ENCODE results near the gene TBC1D20. TPM values are rescaled to one million over a fixed set of nuclear protein-coding genes. Genes with fewer than 3 reads are reported as not detected.

The TBC1D20 gene
- total and polyA plus RNA-seq, 2 experiments from 2014 or later, result 4.8 to 15.0 TPM

DNA sequence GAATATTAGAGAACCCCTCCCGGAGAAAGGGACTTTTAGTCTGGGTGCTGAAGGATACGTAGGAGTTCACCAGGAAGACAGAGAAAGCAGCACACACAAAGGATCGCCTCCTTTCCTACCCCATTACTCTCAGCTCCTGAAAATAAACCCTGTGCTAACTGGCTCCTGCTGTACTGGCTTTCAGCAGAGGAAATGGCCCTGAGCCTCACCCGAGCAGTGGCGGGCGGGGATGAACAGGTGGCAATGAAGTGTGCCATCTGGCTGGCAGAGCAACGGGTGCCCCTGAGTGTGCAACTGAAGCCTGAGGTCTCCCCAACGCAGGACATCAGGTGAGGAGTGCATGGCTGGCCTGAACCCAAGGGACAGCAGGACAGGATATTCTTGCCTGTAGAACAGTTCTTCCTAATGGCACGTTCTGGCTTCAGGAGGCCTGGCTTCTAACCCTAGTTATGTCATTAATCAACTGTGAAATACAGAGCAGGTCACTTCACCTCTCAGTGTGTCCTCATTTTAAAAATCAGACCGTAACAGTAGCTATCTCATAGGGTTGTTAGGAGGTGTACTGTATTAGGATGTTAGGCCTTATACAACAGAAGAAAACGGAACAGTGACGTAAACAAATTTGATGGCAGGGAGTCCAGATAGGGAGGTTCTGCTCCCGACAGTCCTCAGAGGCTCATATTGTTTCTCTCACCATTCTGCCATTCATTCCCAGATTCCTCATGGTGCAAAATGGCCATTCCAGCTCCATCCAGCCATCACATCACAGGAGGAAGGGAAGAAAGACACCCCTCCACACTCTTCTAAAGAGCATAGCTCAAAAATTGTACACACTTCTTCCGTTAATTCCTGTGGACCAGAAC is 52.4 kb downstream of the TBC1D20 start:
- Mint-ChIP-seq H3K9me3 (peaks cover 9% of the 10 kb centered on the region), H3K27me3 (ENCODE audit: insufficient read depth, low read depth, poor library complexity) (peaks cover 5% of the 10 kb centered on the region), H3K27ac (peak overlapping the region; percentile 60; the same call in 1 of the 2 replicates), H3K4me1 (peaks cover 22% of the 10 kb centered on the region), H3K4me3 (peak overlapping the region; percentile 90), H3K36me3 (ENCODE audit: low read depth) (peaks cover 46% of the 10 kb centered on the region)
- DNase-seq (ENCODE audit: low spot score) (no peak), ATAC-seq (no peak)
- H3K9me2 ChIP-seq (ENCODE audit: insufficient read depth), result no peaks in the 10 kb centered on the region
- H3K4me2 ChIP-seq, result peak overlapping the region; percentile 99; the same call in 1 of the 2 replicates
- H3K79me2 ChIP-seq (replicated peaks; ENCODE audit: insufficient read depth), result peaks cover 58% of the 10 kb centered on the region
- H3K36me3 ChIP-seq (ENCODE audit: insufficient read depth), result peaks cover 25% of the 10 kb centered on the region
- H4K20me1 ChIP-seq (replicated peaks; ENCODE audit: insufficient read depth), result peaks cover 10% of the 10 kb centered on the region
- H2AFZ ChIP-seq, result no peak overlapping the region
- peak overlapping the region; percentile 97; the same call in 1 of the 2 replicates for H3K4me3 ChIP-seq
- TF ChIP-seq NANOG (IDR thresholded peaks at IDR 0.05; ENCODE audit: borderline replicate concordance) (no peak), ZNF331 (CRISPR knock-in tag; IDR thresholded peaks at IDR 0.05; ENCODE audit: low read depth) (no peak), POLR2AphosphoS5 (IDR thresholded peaks at IDR 0.05; ENCODE audit: low read depth) (no peak), CREB1 (CRISPR knock-in tag; IDR thresholded peaks at IDR 0.05; ENCODE audit: low read depth) (no peak), ZNF462 (CRISPR knock-in tag; IDR thresholded peaks at IDR 0.05) (no peak), JUNB (IDR thresholded peaks at IDR 0.05; ENCODE audit: unreplicated experiment) (no peak), EZH2phosphoT487 (IDR thresholded peaks at IDR 0.05; ENCODE audit: unreplicated experiment) (no peak), STAT1 (IDR thresholded peaks at IDR 0.05; ENCODE audit: unreplicated experiment) (no peak), ZNF114 (CRISPR knock-in tag; IDR thresholded peaks at IDR 0.05) (no peak), EZH2 (IDR thresholded peaks at IDR 0.05; ENCODE audit: low read depth, unreplicated experiment) (no peak)
- TF ChIP-seq, protein P1, sequence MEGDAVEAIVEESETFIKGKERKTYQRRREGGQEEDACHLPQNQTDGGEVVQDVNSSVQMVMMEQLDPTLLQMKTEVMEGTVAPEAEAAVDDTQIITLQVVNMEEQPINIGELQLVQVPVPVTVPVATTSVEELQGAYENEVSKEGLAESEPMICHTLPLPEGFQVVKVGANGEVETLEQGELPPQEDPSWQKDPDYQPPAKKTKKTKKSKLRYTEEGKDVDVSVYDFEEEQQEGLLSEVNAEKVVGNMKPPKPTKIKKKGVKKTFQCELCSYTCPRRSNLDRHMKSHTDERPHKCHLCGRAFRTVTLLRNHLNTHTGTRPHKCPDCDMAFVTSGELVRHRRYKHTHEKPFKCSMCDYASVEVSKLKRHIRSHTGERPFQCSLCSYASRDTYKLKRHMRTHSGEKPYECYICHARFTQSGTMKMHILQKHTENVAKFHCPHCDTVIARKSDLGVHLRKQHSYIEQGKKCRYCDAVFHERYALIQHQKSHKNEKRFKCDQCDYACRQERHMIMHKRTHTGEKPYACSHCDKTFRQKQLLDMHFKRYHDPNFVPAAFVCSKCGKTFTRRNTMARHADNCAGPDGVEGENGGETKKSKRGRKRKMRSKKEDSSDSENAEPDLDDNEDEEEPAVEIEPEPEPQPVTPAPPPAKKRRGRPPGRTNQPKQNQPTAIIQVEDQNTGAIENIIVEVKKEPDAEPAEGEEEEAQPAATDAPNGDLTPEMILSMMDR (conservative IDR thresholded peaks at IDR 0.05; ENCODE audit: low read depth in 2 of 2), result no peak
- TF ChIP-seq, protein P2, sequence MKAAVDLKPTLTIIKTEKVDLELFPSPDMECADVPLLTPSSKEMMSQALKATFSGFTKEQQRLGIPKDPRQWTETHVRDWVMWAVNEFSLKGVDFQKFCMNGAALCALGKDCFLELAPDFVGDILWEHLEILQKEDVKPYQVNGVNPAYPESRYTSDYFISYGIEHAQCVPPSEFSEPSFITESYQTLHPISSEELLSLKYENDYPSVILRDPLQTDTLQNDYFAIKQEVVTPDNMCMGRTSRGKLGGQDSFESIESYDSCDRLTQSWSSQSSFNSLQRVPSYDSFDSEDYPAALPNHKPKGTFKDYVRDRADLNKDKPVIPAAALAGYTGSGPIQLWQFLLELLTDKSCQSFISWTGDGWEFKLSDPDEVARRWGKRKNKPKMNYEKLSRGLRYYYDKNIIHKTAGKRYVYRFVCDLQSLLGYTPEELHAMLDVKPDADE (IDR thresholded peaks at IDR 0.05), result no peak
- TF ChIP-seq, protein P3, sequence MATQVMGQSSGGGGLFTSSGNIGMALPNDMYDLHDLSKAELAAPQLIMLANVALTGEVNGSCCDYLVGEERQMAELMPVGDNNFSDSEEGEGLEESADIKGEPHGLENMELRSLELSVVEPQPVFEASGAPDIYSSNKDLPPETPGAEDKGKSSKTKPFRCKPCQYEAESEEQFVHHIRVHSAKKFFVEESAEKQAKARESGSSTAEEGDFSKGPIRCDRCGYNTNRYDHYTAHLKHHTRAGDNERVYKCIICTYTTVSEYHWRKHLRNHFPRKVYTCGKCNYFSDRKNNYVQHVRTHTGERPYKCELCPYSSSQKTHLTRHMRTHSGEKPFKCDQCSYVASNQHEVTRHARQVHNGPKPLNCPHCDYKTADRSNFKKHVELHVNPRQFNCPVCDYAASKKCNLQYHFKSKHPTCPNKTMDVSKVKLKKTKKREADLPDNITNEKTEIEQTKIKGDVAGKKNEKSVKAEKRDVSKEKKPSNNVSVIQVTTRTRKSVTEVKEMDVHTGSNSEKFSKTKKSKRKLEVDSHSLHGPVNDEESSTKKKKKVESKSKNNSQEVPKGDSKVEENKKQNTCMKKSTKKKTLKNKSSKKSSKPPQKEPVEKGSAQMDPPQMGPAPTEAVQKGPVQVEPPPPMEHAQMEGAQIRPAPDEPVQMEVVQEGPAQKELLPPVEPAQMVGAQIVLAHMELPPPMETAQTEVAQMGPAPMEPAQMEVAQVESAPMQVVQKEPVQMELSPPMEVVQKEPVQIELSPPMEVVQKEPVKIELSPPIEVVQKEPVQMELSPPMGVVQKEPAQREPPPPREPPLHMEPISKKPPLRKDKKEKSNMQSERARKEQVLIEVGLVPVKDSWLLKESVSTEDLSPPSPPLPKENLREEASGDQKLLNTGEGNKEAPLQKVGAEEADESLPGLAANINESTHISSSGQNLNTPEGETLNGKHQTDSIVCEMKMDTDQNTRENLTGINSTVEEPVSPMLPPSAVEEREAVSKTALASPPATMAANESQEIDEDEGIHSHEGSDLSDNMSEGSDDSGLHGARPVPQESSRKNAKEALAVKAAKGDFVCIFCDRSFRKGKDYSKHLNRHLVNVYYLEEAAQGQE (IDR thresholded peaks at IDR 0.05; ENCODE audit: unreplicated experiment), result no peak
- H3F3A ChIP-seq (replicated peaks; ENCODE audit: low read depth), result peaks cover 5% of the 10 kb centered on the region; the same call in 1 of the 2 replicates
- no peak overlapping the region for H3K27ac ChIP-seq (ENCODE audit: low read depth)
- no peaks in the 10 kb centered on the region for H3K27me3 ChIP-seq (ENCODE audit: insufficient read depth)
- H3K4me1 ChIP-seq (ENCODE audit: insufficient read depth), result peaks cover 14% of the 10 kb centered on the region

Data from GM23338 (cell line).